Measurements from ENCODE around the gene C1QTNF5. TPM values are rescaled to one million over a fixed set of nuclear protein-coding genes. Genes with fewer than 3 reads are reported as not detected.

Gene C1QTNF5
- polyA plus RNA-seq, 2 donors, result 4.8 to 6.7 TPM

DNA sequence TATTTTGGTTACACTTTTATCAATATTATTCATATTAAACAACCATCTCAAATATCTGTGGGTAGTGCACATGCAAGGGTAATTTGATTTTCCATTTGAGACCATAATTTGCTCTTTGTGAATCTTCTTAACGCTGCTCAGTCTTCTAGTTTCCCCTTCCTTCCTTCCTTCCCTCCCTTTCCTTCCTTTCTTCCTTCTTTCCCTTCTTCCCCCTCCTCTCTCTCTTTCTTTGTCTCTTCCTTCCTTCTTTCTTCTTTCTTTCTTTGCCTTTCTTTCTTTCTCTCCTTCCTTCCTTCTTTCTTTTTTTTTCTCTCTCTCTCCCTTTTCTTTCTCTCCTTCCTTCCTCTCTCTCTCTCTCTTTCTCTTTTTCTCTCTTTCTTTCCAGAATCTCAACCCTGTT, 10.4 kb downstream of the C1QTNF5 start:
- no peak overlapping the region for H3K27ac ChIP-seq (ENCODE audit: low read depth in 2 of 2, low read length in 1 of 2)
- 67 to 70% methylated on average over 1 of the region's 1 CpG for WGBS, 2 donors
- no peaks in the 10 kb centered on the region for H3K27me3 ChIP-seq (ENCODE audit: control insufficient read depth in 1 of 2, insufficient read depth in 2 of 2, low read length in 2 of 2)
- no peaks in the 10 kb centered on the region for H3K9me3 ChIP-seq (ENCODE audit: control insufficient read depth in 2 of 2, insufficient read depth in 1 of 2, low read depth in 1 of 2, low read length in 1 of 2)
- H3K36me3 ChIP-seq (ENCODE audit: control insufficient read depth in 2 of 2, insufficient read depth in 2 of 2, low read length in 1 of 2), result no peaks in the 10 kb centered on the region
- no peak overlapping the region for H3K4me3 ChIP-seq (ENCODE audit: low read depth in 1 of 2, low read length in 2 of 2)
- H3K4me1 ChIP-seq (ENCODE audit: control insufficient read depth in 2 of 2, insufficient read depth in 2 of 2, low read length in 1 of 2), result peaks cover 4 to 5% of the 10 kb centered on the region in 2 donors

DNA sequence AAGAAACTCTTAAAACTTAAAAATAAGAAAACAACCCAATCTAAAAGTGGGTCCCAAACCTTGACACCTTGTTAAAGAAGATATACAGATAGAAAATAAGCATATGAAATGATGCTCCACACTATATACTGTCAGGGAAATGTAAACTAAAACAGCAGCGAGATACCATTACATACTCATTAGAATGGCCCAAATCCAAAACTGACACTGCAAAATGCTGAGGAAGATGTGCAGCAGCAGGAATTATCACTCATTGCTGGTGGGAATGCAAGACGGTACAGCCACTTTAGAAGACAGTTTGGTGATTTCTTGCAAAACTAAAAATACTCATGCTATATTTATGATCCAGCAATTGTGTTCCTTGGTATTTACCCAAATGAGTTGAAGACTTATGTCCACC, 11.4 kb downstream of the C1QTNF5 start:
- Histone ChIP-seq H3K9me3 (ENCODE audit: control insufficient read depth in 2 of 2, insufficient read depth in 1 of 2, low read depth in 1 of 2, low read length in 1 of 2) (no peaks in the 10 kb centered on the region), H3K27me3 (ENCODE audit: control insufficient read depth in 1 of 2, insufficient read depth in 2 of 2, low read length in 2 of 2) (no peaks in the 10 kb centered on the region), H3K36me3 (ENCODE audit: control insufficient read depth in 2 of 2, insufficient read depth in 2 of 2, low read length in 1 of 2) (no peaks in the 10 kb centered on the region), H3K4me3 (ENCODE audit: low read depth in 1 of 2, low read length in 2 of 2) (no peak overlapping the region), H3K4me1 (ENCODE audit: control insufficient read depth in 2 of 2, insufficient read depth in 2 of 2, low read length in 1 of 2) (no peaks in the 10 kb centered on the region), H3K27ac (ENCODE audit: low read depth in 2 of 2, low read length in 1 of 2) (no peak overlapping the region)
- 62 to 69% methylated on average over 2 of the region's 2 CpGs for WGBS, 2 donors

DNA sequence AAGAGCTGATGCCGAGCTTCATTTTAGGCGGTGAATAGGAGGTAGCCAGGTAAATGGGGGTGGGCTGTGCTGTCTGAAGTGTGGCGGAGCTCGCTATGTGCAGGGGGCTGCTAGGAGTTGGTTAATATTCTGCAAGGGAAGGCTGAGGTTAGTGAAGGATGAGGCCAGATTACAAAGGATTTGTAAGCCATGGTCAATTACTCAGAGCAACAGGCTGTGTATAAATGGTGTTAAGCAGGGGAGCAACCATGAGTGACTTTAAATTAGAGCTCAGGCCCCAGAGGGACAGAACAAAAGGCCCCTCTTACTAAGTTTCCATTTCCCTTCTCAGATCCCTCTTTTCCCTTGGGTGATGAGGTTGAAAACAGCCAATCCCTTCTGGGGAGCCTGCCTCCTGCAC, 16.5 kb downstream of the C1QTNF5 start:
- Histone ChIP-seq H3K27ac (ENCODE audit: low read depth in 2 of 2, low read length in 1 of 2) (no peak overlapping the region), H3K4me3 (ENCODE audit: low read depth in 1 of 2, low read length in 2 of 2) (no peak overlapping the region), H3K4me1 (ENCODE audit: control insufficient read depth in 2 of 2, insufficient read depth in 2 of 2, low read length in 1 of 2) (peaks cover 0 to 2% of the 10 kb centered on the region in 2 donors), H3K27me3 (ENCODE audit: control insufficient read depth in 1 of 2, insufficient read depth in 2 of 2, low read length in 2 of 2) (no peaks in the 10 kb centered on the region), H3K9me3 (ENCODE audit: control insufficient read depth in 2 of 2, insufficient read depth in 1 of 2, low read depth in 1 of 2, low read length in 1 of 2) (no peaks in the 10 kb centered on the region), H3K36me3 (ENCODE audit: control insufficient read depth in 2 of 2, insufficient read depth in 2 of 2, low read length in 1 of 2) (no peaks in the 10 kb centered on the region)
- 64 to 69% methylated on average over 4 of the region's 4 CpGs for WGBS, 2 donors

DNA sequence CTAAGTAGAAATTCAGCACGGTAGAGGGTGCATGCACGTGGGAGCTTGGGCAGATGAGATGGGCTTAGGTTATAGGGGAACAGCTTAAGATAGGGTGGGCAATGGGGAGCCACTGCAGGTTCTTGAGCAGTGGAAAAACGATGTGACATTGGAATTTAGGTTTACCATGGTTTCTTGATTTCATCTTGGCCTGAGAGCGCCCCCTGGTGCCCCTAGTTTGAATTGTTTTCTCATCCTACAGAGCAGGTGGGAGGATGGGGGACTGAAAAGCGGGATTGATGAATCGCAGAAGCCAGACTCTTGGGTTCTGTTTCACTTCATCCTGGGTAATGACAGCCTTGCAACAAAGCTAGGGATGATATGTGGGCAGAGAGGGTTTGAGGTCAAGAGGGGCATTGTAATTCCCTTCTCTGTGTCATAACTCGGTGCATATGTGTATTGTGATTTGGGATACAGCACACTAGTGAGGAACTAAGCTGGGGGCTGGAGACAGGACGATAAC, 17.1 kb downstream of the C1QTNF5 start:
- Histone ChIP-seq H3K36me3 (ENCODE audit: control insufficient read depth in 2 of 2, insufficient read depth in 2 of 2, low read length in 1 of 2) (no peaks in the 10 kb centered on the region), H3K9me3 (ENCODE audit: control insufficient read depth in 2 of 2, insufficient read depth in 1 of 2, low read depth in 1 of 2, low read length in 1 of 2) (no peaks in the 10 kb centered on the region), H3K4me1 (ENCODE audit: control insufficient read depth in 2 of 2, insufficient read depth in 2 of 2, low read length in 1 of 2) (peaks cover 0 to 3% of the 10 kb centered on the region in 2 donors), H3K4me3 (ENCODE audit: low read depth in 1 of 2, low read length in 2 of 2) (no peak overlapping the region), H3K27me3 (ENCODE audit: control insufficient read depth in 1 of 2, insufficient read depth in 2 of 2, low read length in 2 of 2) (no peaks in the 10 kb centered on the region), H3K27ac (ENCODE audit: low read depth in 2 of 2, low read length in 1 of 2) (no peak overlapping the region)
- 17 to 20% methylated on average over 8 of the region's 8 CpGs for WGBS, 2 donors

DNA sequence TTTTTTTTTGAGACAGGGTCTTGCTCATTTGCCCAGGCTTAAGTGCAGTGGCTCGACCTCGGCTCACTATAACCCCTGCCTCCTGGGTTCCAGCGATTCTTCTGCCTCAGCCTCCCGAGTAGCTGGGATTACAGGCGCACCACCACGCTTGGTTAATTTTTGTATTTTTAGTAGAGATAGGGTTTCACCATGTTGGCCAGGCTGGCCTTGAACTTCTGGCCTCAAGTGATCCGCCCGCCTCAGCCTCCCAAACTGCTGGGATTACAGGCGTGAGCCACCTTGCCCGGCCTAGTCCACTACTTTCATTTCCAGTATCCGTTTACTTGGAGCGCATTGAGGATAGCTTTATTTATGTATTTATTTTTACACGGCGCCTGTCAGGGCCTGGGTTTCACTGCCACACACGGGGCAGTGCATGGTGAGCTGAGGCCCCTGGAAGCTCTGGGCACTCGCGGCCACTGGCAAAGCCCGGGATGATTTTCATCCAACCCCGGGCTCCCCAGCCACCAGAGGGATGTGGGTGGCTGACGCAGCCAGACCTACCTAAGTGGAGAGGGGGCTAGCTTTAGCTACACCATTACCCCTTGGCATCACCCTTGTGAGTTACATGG, 17.7 kb downstream of the C1QTNF5 start:
- H3K27ac ChIP-seq (ENCODE audit: low read depth in 2 of 2, low read length in 1 of 2), result no peak overlapping the region
- no peak overlapping the region for H3K4me3 ChIP-seq (ENCODE audit: low read depth in 1 of 2, low read length in 2 of 2)
- no peaks in the 10 kb centered on the region for H3K27me3 ChIP-seq (ENCODE audit: control insufficient read depth in 1 of 2, insufficient read depth in 2 of 2, low read length in 2 of 2)
- H3K4me1 ChIP-seq (ENCODE audit: control insufficient read depth in 2 of 2, insufficient read depth in 2 of 2, low read length in 1 of 2), result peaks cover 0 to 8% of the 10 kb centered on the region in 2 donors
- no peaks in the 10 kb centered on the region for H3K9me3 ChIP-seq (ENCODE audit: control insufficient read depth in 2 of 2, insufficient read depth in 1 of 2, low read depth in 1 of 2, low read length in 1 of 2)
- WGBS, 2 donors, result 81 to 87% methylated on average over 20 of the region's 20 CpGs
- no peaks in the 10 kb centered on the region for H3K36me3 ChIP-seq (ENCODE audit: control insufficient read depth in 2 of 2, insufficient read depth in 2 of 2, low read length in 1 of 2)

DNA sequence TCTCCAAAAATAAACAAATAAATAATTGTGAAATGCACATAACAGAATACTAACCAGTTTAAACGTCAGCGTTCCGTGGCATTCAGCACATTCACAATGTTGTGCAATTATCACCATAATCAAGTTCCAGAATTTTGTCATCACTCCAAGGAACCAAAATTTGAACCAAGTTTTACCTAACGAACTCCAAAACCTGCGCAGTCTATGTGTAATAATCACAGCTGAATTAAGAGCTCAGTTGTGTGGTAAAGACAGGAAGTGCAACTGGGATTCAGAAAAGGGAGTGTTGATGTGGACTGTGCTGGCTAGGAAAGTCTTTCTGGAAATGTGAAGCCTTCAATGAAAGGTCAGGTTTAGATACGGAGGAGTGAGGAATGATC, 18.3 kb downstream of the C1QTNF5 start:
- no peaks in the 10 kb centered on the region for H3K27me3 ChIP-seq (ENCODE audit: control insufficient read depth in 1 of 2, insufficient read depth in 2 of 2, low read length in 2 of 2)
- peaks cover 0 to 10% of the 10 kb centered on the region in 2 donors for H3K4me1 ChIP-seq (ENCODE audit: control insufficient read depth in 2 of 2, insufficient read depth in 2 of 2, low read length in 1 of 2)
- peak overlapping the region in 1 of 2 donors; percentile 92 for H3K27ac ChIP-seq (ENCODE audit: low read depth in 2 of 2, low read length in 1 of 2)
- WGBS, 2 donors, result 58 to 65% methylated on average over 6 of the region's 6 CpGs
- no peak overlapping the region for H3K4me3 ChIP-seq (ENCODE audit: low read depth in 1 of 2, low read length in 2 of 2)
- H3K9me3 ChIP-seq (ENCODE audit: control insufficient read depth in 2 of 2, insufficient read depth in 1 of 2, low read depth in 1 of 2, low read length in 1 of 2), result no peaks in the 10 kb centered on the region
- no peaks in the 10 kb centered on the region for H3K36me3 ChIP-seq (ENCODE audit: control insufficient read depth in 2 of 2, insufficient read depth in 2 of 2, low read length in 1 of 2)

DNA sequence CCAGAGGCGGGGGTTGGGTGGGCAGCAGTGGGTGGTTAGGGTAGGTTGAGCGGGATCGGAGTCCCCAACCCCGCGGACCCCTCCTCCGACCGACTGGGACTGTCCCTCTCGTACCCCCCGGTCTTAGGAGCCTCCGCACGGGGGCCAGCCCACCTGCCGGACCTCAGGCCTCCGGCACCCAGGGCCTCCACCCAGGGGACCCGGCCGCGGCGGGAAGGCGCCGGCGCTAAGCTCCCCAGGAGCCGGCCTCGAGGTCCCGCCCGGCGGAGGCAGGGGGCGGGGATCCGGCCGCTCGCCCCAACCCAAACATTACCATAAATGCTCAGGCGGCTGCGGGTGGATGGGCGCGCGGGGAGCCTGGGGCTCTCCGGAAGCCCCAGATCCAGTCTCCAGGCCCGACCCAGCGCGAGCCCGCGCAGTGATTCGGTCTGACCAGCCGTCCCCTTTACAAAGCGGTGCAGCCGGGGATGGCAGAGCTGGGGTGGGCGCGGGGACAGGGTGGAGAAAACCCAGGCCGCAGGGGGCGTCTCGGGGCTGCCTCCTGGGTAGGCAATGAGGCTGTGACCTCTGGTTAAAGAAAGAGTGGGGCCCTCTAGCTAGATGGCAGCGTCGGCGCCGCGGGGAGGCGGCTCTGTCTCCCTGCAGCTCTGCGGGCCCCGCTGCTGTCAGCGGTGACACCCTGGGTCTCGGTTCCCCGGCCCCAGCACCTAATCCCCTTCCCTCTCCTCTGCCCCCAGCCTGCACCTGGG, 19.7 kb downstream of the C1QTNF5 start:
- 3 to 4% methylated on average over 53 to 60 of the region's 60 CpGs for WGBS, 2 donors

DNA sequence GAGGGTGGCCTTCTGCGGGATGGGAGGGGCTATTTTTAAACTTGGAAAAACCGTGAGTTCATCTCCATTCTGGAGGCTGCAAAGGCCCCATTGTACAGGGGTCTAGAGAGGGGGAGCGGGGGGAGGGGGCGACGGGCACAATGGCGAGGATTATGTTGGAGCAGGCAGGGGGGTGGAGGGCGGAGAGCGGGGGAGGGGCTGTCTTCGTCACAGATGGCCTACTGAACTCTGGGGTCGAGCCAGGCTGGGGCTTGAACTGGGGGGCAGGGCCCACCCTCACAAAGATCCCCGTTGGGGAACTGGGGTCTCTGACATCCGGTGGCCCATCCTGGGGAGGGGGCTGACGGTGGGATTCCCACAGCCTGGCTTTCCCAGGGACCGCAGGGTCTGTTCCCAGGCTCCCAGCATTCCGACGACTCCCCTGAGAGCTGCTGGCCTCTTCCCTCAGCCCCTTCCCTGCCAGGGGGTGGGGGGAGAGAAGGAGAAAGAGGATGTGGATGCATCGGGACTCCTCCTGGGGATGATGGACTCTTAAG, 20.4 kb downstream of the C1QTNF5 start:
- no peaks in the 10 kb centered on the region for H3K27me3 ChIP-seq (ENCODE audit: control insufficient read depth in 1 of 2, insufficient read depth in 2 of 2, low read length in 2 of 2)
- H3K9me3 ChIP-seq (ENCODE audit: control insufficient read depth in 2 of 2, insufficient read depth in 1 of 2, low read depth in 1 of 2, low read length in 1 of 2), result no peaks in the 10 kb centered on the region
- H3K36me3 ChIP-seq (ENCODE audit: control insufficient read depth in 2 of 2, insufficient read depth in 2 of 2, low read length in 1 of 2), result no peaks in the 10 kb centered on the region
- WGBS, 2 donors, result 47 to 51% methylated on average over 14 to 17 of the region's 17 CpGs
- H3K27ac ChIP-seq (ENCODE audit: low read depth in 2 of 2, low read length in 1 of 2), result peak overlapping the region; percentile 89 to 92
- peaks cover 6 to 24% of the 10 kb centered on the region in 2 donors for H3K4me1 ChIP-seq (ENCODE audit: control insufficient read depth in 2 of 2, insufficient read depth in 2 of 2, low read length in 1 of 2)
- H3K4me3 ChIP-seq (ENCODE audit: low read depth in 1 of 2, low read length in 2 of 2), result peak overlapping the region; percentile 41 to 49

More for the DNA sequence above, 19.7 kb downstream of the C1QTNF5 start:
- no peaks in the 10 kb centered on the region for H3K36me3 ChIP-seq (ENCODE audit: control insufficient read depth in 2 of 2, insufficient read depth in 2 of 2, low read length in 1 of 2)
- H3K9me3 ChIP-seq (ENCODE audit: control insufficient read depth in 2 of 2, insufficient read depth in 1 of 2, low read depth in 1 of 2, low read length in 1 of 2), result no peaks in the 10 kb centered on the region
- peak overlapping the region; percentile 41 to 49 for H3K4me3 ChIP-seq (ENCODE audit: low read depth in 1 of 2, low read length in 2 of 2)
- H3K27me3 ChIP-seq (ENCODE audit: control insufficient read depth in 1 of 2, insufficient read depth in 2 of 2, low read length in 2 of 2), result no peaks in the 10 kb centered on the region
- peak overlapping the region; percentile 89 to 92 for H3K27ac ChIP-seq (ENCODE audit: low read depth in 2 of 2, low read length in 1 of 2)
- H3K4me1 ChIP-seq (ENCODE audit: control insufficient read depth in 2 of 2, insufficient read depth in 2 of 2, low read length in 1 of 2), result peaks cover 5 to 18% of the 10 kb centered on the region in 2 donors

DNA sequence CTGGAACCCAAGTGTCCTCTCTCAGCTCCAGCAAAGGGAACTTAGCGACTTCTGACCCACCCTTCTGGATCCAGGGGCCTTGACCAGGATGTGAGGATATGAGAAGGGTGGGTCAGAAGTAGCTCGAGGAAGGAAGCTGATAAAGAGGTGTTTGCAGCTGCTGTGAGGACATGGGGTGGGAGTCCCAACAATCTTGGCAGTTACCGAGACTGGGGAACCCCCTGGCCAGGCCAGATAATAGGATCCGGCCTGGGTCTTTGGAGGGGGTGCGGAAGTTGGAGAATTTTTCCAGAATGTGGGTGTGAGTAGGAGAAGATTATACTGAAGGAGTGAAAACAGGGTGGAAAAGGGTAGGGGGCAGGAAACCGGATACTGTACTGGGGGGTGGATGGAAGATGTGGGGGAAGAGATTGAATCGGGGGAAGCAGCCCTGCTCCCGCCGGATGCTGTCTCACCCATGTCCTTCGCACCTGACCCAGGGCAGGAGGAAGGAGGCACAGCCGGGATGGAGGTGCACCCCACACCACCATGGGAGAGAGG, 20.9 kb downstream of the C1QTNF5 start:
- no peaks in the 10 kb centered on the region for H3K9me3 ChIP-seq (ENCODE audit: control insufficient read depth in 2 of 2, insufficient read depth in 1 of 2, low read depth in 1 of 2, low read length in 1 of 2)
- H3K27ac ChIP-seq (ENCODE audit: low read depth in 2 of 2, low read length in 1 of 2), result peak overlapping the region; percentile 89 to 92
- H3K27me3 ChIP-seq (ENCODE audit: control insufficient read depth in 1 of 2, insufficient read depth in 2 of 2, low read length in 2 of 2), result no peaks in the 10 kb centered on the region
- peaks cover 0 to 2% of the 10 kb centered on the region in 2 donors for H3K36me3 ChIP-seq (ENCODE audit: control insufficient read depth in 2 of 2, insufficient read depth in 2 of 2, low read length in 1 of 2)
- H3K4me3 ChIP-seq (ENCODE audit: low read depth in 1 of 2, low read length in 2 of 2), result no peak overlapping the region
- WGBS, 2 donors, result 56 to 61% methylated on average over 11 of the region's 11 CpGs
- peaks cover 9 to 25% of the 10 kb centered on the region in 2 donors for H3K4me1 ChIP-seq (ENCODE audit: control insufficient read depth in 2 of 2, insufficient read depth in 2 of 2, low read length in 1 of 2)
